Measurements from ENCODE around the gene WHAMM.
"Not testable (repeated sequence)": the region's sequence is repeated elsewhere in the genome, so short reads cannot be mapped to it uniquely, and the experiment has no call there.

Gene WHAMM, protein sequence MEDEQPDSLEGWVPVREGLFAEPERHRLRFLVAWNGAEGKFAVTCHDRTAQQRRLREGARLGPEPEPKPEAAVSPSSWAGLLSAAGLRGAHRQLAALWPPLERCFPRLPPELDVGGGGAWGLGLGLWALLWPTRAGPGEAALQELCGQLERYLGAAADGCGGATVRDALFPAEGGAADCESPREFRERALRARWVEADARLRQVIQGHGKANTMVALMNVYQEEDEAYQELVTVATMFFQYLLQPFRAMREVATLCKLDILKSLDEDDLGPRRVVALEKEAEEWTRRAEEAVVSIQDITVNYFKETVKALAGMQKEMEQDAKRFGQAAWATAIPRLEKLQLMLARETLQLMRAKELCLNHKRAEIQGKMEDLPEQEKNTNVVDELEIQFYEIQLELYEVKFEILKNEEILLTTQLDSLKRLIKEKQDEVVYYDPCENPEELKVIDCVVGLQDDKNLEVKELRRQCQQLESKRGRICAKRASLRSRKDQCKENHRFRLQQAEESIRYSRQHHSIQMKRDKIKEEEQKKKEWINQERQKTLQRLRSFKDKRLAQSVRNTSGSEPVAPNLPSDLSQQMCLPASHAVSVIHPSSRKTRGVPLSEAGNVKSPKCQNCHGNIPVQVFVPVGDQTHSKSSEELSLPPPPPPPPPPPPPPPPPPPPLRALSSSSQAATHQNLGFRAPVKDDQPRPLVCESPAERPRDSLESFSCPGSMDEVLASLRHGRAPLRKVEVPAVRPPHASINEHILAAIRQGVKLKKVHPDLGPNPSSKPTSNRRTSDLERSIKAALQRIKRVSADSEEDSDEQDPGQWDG

DNA sequence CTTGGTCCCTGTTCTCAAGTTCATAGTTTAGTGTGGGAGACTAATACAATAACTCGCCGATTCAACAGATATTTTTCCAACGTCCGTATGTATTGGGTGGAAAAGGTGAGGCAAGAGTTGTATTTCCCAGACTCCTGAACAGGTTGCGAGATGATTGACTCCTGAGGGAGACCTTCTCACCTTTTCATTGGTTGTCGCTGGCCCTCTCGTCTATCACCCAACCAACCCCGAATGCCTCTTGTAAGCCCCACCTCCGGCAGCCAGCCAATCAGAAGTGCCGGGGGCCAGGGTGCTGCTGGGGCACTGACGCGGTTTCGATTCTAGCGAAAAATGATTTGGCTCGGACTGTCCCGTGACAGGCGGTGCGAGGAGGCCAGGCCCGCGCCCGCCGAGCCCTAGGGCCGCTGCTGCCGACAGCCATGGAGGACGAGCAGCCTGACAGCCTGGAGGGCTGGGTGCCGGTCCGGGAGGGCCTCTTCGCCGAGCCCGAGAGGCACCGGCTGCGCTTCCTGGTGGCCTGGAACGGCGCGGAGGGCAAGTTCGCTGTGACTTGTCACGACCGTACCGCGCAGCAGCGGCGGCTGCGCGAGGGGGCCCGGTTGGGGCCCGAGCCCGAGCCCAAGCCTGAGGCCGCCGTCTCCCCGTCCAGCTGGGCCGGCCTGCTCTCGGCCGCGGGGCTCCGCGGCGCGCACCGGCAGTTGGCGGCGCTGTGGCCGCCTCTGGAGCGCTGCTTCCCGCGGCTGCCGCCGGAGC is at the start of gene WHAMM:
Gene WHAMM (plus strand): TSS at position 321 of the 753 bp plus-strand sequence. CDS start 99 bp downstream, at position 420.
- DNase-seq (ENCODE audit: low read depth), result peak; percentile 99

DNA sequence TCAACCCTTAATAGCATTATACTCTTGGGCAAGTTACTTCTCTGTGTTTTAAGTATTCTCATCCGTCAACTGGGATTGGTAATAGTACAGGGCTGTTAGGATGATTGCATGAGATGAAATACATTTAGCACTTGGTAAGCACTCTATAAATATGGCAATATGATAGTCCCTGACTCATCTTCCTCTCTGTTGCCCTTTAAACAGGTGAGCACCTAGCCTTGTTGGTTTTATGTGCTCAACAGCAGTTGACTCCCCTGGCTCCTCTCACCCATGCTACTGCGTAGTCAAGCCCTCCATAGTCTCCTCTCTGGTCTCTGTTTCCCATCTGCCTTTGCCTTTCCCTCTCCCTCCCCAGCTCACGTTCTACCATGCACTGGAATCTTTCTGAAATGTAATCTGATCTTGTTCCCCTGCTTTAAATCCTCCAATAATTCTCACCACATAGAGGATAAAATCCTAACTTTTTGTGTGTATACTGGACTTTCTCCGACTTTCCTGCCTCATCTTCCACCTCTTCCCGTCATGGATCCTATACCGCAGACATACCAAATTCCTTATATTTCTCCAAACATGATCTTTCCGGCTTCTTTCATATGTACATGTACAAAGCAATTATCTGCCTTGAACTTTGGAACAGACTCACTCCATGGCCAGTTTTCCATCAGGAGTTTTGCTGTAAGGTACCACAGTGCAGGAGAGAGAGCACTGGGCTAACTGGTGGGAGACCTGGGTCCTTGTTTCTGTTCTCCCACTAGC is 45.9 kb upstream of the WHAMM start:
- DNase-seq (ENCODE audit: low read depth), result no peak

DNA sequence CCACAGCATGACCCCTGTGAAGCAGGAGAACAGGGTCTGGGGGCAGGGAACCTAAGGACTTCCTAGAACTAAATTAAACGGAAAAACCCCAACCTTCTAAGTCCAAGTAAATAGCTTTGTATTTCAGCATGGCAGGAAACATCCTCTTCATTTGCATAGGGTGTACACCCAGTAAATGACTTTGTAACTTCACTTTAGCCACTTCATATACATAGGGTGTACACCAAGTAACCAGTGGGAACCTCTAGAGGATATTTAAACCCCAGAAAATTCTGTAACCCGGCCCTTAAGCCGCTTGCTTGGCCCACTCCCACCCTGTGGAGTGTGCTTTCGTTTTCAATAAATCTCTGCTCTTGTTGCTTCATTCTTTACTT is 45.3 kb upstream of the WHAMM start:
- no peak for DNase-seq (ENCODE audit: low read depth)

DNA sequence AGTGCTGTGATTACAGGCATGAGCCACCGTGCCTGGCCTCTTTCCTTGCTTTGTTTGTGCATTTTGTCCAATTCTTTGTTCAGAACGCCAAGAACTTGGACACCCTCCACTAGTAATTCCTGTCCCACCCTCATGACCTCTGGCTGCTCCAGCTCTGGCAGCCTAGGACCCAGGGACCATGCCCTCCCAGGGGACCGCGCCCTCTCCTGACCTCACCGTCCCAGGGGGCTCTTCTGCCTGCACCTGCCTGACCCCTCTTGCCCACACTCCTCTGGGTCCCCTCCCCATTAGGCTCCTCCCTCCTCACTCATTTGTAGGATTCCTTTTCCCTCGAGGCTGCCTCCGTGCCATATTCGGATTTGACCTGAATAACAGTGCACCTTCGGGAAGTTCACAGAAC is 44.7 kb upstream of the WHAMM start:
- no peak for DNase-seq (ENCODE audit: low read depth)

DNA sequence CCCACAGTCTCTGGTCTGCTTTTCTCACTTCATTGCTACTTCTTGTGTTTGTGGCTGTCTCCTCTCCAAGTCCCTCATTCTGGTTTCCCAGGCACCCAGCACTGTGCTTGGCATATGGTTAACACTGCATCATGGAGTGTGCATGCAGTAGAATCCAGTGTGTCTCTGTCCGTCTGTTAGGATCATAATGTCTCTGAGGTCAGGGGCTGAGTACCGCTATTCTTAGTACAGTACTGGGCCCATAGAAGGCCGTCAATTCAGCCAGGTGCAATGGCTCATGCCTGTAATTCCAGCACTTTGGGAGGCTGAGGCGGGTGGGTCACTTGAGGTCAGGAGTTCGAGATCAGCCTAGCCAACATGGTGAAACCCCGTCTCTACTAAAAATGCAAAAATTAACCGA is 43.2 kb upstream of the WHAMM start:
- DNase-seq (ENCODE audit: low read depth), result not testable (repeated sequence)

DNA sequence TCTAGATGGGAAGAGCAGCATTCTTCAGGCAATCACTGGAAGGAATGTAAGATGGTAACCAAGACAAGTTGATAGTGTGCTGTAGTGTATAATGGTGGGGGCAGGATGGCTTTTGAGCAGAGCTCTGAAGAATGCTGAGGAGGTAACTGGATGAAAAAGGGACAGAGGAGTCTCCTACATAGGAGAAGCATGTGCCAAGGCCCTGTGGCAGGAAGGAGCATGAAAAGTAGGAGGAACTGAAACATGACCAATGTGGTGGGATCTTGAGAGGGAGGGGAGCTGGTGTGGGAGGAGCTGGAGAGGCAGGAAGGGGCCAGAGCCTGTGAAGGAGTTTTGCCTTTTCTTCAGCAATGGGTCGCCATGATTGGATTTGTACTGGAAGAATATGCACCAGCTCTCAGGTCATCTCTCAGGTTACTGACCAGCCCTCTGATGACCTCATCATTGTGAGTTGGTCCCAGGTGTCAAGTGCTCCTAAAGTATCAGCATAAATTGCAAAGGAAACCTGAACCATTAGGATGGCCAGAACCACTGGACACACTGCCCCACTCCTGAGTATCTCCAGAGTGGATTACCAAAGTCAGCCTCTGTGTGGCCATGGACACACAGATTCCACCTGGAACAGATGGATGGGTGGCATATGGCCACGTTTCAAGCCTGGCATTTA is 42.1 kb upstream of the WHAMM start:
- DNase-seq (ENCODE audit: low read depth), result no peak

DNA sequence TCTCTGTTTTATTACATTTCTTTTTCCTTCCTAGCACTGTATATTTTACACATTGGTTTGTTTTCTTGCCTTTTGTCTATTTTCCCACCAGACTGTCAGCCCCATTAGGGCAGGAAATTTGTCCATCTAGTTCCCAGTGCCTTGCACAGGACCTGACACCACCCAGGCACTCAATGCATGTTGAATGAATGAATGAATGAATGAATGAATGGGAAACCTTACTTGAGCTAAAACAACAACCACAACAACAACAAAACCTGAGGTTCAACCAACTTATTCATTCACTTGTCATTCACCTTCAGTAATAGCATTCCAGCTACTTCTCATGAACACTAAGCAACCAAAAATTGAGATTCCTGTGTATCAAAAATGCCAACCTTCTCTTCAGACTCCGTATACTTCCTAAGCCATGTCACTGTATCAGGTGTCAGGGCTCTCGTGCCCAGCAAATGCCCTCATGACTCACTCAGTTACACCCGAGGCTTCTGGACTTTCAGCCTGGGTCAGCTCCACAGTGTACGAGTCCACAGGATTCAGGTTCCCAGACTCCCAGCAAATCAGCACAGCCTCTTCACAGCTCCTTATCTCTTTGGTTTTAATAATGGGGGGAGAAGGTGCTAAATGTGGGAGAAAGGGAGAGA is 40.9 kb upstream of the WHAMM start:
- DNase-seq (ENCODE audit: low read depth), result peak; percentile 51

DNA sequence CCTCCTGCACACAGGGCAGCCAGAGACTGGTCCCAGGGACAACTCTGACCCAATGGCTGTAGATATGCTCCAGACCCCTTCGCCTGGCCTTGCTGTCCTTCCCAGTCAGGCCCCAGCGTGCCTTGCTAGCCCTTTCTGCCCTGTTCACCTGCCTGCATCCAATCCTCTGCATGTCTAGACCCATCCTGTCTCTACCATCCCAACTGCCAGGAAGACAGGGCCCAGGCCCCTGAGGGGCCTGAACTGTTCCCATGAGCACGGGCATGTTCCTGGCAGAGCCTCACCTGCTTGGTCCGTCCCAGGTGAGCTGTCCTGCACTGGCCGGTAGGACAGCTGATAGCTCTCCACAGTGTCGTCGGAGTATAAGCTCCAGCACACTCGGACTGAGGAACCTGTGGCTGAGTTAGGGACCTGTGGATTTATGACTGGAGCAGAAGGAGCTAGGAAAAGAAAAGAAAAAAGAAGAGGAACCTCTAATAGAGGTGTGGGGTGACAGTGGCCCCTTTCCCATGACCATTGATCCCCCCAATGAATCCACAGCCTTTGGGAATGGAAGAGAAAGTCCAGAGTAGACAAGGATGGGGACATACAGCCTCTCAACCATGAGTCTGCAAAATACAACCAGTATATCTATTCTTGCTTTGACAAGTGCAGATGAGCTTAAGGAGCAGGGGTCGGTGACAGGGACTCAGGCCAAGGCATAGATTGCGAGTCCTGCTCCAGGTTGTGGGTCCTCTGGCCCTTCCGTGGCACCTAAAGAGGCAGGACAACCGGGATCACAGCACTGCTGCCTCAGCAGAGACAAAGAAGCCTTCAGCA is 37.4 kb upstream of the WHAMM start:
- DNase-seq (ENCODE audit: low read depth), result no peak

DNA sequence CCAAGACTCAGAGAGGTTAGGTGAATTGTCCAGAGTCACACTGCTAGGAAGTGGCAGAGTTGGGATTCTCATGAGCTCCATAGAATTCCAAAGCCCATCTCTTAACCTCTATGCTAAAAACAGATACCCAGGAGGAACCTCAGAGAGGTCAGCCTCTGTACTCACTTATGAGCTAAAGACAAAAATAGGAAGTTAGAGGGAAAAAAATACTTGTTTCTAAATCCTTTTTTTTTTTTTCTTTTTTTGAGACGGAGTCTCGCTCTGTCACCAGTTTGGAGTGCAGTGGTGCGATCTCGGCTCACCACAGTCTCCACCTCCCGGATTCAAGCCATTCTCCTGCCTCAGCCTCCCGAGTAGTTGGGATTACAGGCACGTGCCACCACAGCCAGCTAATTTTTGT is 34.9 kb upstream of the WHAMM start:
- DNase-seq (ENCODE audit: low read depth), result no peak

DNA sequence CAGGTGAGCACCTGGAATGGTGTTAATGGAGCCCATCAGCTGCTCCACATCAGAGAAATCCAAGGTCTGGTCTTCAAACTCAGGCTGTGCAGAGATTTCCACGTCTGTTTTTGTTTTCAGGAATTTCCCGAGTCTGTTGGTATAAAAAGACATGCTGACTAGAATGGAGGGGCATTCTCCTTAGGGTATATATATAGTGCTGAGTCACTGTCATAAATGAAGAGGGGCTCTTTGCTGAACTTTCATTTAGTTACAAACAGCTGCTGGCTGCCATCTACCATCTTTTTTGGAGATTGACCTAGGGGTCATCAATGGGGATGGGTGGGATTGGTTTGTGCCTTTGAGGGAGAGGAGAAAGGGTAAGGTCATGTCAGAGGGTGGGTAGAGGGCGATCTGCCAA is 30.7 kb upstream of the WHAMM start:
- no peak for DNase-seq (ENCODE audit: low read depth)

DNA sequence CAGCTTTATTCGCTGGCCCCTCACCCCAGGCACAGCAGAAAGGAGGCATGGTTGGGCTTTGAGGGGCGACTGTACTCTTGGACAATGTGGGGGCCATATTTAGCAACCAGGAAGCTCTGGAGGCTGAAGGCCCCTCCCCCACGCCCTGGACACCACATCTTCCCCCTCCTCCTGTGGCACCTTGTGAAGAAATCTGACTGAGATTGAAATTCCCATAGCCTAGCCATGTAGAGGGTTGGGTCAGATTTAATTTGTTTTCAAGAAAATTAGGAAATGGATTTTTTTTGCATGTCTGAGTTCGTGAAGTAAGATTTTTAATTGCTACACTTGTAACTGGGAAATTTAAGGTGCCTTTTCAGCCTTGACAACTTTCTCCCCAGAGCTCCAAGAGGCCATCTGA is 28.1 kb upstream of the WHAMM start:
- no peak for DNase-seq (ENCODE audit: low read depth)

DNA sequence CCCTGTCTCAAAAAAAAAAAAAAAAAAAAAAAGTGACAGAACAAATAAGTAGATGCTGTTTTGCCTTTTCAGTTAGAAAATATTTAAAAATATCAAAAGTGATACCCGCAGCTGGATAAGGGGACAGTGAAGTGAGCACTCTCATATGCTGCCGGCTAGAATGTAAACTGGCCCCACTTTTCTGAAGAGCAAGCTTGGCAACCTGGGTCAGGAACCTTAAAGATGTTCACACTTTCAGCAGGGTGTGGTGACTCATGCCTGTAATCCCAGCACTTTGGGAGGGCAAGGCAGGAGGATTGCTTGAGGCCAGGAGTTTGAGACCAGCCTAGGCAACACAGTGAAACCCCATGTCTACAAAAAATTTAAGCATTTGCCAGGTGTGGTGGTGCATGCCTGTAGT is 20.9 kb upstream of the WHAMM start:
- no peak for DNase-seq (ENCODE audit: low read depth)

DNA sequence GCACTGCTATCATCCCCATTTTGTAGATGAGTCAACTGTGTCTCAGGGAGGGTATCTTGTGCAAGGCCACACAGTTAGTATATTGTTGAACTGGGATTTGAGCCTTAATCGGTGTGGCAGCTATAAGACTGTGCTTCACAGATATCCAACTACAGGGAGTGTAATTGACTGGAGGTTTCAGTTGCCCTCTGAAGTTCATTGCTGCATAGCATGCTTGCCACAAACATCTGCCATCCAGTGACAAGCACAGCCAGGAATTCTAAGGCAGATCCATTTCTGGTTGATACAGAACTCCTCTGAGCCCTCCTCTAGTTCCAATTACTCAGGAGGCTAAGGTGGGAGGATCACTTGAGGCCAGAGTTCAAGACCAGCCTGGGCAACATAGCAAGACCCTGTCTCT is 19.9 kb upstream of the WHAMM start:
- DNase-seq (ENCODE audit: low read depth), result peak; percentile 22

DNA sequence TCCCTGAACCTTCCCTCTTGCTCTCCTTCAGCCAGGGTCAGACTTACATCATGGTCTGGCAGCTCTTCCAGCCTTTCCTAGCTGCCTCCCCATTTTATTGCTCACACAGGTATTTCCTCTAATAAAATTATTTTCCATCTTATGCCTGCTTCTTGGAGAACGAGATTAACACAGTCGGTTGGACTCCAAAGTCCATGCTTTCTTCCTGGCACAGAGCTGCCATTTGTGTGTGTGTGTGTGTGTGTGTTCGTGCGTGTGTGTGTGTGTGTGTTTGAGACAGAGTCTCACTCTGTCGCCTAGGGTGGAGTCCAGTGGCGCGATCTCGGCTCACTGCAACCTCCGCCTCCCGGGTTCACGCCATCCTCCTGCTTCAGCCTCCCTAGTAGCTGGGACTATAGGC is 19.1 kb upstream of the WHAMM start:
- DNase-seq (ENCODE audit: low read depth), result no peak

DNA sequence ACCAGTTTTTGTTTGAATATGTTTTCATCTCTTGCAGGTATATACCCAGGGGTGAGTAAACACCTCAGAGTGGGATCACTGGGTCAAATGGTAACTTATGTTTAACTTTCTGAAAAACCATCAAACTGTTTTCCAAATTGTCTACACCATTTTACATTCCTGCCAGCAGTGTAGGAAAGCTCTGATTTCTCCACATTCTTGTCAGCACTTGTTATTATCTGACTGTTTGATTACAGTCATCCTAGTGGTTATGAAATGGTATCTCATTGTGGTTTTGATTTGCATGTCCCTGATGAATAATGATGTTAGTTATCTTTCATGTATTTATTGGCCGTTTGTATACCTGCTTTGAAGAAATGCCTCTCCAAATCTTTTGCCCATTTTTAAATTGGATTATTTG is 17.4 kb upstream of the WHAMM start:
- no peak for DNase-seq (ENCODE audit: low read depth)

DNA sequence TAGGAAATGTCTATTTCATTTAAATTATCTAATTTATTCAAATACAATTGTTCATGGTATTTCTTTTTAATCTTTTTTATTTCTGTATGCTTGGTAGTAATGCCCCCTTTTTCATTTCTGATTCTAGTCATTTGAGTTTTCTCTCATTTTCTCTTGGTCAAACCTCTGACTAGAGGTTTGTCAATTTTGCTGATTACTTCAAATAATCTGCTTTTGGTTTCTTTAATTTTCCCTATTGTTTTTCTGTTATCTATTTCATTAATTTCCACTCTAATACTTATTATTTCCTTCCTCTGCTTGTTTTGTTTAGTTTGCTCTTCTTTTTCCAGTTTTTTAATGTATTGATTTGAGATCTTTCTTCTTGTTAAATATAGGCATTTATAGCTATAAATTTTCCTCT is 15.7 kb upstream of the WHAMM start:
- no peak for DNase-seq (ENCODE audit: low read depth)

DNA sequence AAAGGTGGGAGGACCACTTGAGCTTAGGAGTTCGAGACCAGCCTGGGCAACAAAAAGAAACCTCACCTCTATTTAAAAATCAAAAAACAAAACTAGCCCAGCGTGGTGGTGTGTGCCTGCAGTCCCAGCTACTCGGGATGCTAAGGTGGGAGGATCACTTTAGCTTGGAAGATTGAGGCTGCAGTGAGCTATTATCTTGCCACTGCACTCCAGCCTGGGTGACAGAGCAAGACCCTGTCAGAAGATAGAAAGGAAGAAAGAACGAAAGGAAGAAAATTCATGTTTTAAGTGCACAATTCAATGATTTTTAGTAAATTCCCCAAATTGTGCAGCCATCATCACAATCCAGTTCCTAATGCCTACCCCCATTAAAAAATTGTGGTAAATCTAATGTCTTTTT is 11.3 kb upstream of the WHAMM start:
- DNase-seq (ENCODE audit: low read depth), result no peak

DNA sequence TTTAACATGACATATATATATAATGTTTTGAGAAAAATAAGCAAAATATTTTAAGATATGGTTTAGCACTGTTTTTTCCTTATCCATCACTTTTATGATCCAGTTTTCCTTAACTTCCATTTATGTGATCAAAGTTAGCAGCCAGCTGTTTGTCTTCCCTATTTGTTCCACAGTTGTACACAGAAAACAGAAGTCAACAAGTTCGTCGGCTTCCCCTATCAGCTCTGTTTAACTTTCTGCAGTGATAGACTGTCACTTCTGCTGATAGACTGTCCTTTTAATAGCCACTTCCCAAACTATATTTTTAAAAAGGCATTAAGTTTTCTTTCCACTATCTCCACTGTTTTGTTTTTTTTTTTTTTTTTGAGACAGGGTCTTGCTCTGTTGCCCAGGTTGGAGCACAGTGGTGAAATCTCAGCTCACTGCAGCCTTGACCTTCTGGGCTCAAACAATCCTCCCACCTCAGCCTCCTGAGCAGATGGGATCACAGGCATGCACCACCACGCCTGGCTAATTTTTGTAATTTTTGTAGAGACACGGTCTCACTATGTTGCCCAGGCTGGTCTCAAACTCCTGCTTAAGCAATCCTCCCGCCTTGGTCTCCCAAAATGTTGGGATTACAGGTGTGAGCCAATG is 10.8 kb upstream of the WHAMM start:
- no peak for DNase-seq (ENCODE audit: low read depth)

DNA sequence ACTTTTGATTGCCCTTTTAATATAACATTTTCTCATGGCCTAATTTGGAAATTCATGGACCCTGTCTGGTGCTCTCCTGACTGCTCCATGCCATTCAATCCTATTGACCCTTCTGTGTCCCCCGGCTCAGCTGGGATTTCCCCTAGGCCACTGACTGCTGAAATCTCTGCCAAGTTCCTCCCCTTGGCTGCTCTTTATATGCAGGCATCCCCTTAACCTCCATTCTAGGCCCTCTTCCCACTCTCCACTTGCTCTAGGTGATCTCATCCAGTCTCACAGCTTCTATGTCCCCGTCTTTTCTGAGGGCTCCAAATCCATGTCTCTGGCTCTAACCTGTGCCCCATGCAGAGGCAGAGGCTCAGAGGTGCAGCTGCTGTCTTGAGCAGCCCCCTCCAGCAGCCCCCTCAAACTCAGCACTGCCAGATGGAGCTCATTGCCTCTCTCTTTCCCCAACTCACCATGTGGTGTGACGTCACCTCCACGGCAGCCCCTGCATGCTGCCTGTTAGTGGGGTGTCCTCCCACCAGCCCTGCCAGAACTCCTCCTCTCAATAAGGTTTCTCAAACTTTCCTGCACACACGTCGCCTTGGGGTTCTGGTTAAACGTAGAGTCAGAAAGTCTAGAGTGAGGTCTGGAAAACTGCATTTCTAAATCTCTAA is 10.1 kb upstream of the WHAMM start:
- no peak for DNase-seq (ENCODE audit: low read depth)

All from iris pigment epithelial cell (primary cell).